Fibroblast of peridontal ligament (primary cell): ENCODE data around the gene MAP4.
A peak's percentile ranks its signal among the peaks of the same experiment; 100 is the strongest.
"Not testable (repeated sequence)": the region's sequence is repeated elsewhere in the genome, so short reads cannot be mapped to it uniquely, and the experiment has no call there.

ENCODE experiments used
- DNase-seq: peaks from one replicate; pipeline ENCODE4 v3.0.0-alpha.2; 2010; ENCODE audit errors: extremely low read depth

Gene MAP4

GRCh38 chr3:47846186-47846879 is 169.9 kb downstream of the MAP4 start:
- DNase-seq: no peak

- no peak for DNase-seq
Observed at GRCh38 chr3:47841786-47842349, 174.3 kb downstream of the MAP4 start.

- no peak for DNase-seq
Observed at GRCh38 chr3:47838503-47838902, 177.7 kb downstream of the MAP4 start.

GRCh38 chr3:47836986-47837385 is 179.2 kb downstream of the MAP4 start:
- DNase-seq: no peak

GRCh38 chr3:47829482-47829881 is 186.7 kb downstream of the MAP4 start:
- not testable (repeated sequence) for DNase-seq

- DNase-seq: no peak
Observed at GRCh38 chr3:47825590-47825989, 190.6 kb downstream of the MAP4 start.

GRCh38 chr3:47824541-47825473 is 191.4 kb downstream of the MAP4 start:
- peak; percentile 76 for DNase-seq

GRCh38 chr3:47817609-47818008 is 198.6 kb downstream of the MAP4 start:
- DNase-seq: no peak

- DNase-seq: no peak
Observed at GRCh38 chr3:47813551-47814177, 202.6 kb downstream of the MAP4 start.

GRCh38 chr3:47804577-47804976 is 211.6 kb downstream of the MAP4 start:
- DNase-seq: no peak

- peak; percentile 21 for DNase-seq
Observed at GRCh38 chr3:47803480-47804025, 212.7 kb downstream of the MAP4 start.

GRCh38 chr3:47802734-47803479 is 213.3 kb downstream of the MAP4 start, which contains the start of gene DHX30:
TSS of gene DHX30 (plus strand) at chr3:47803138. CDS start at chr3:47810684, 7,546 bp downstream.
- peak; percentile 79 for DNase-seq
